HepG2 (cell line): Measurements from ENCODE around the gene CD34. TPM values are rescaled to one million over a fixed set of nuclear protein-coding genes. Genes with fewer than 3 reads are reported as not detected.

ENCODE experiments used
- ATAC-seq: fragments of 200-7000 bp; cut with Tn5 transposase; 3 replicates; pipeline ENCODE4 v1.9.1; 2020; ENCODE audit warnings: mild to moderate bottlenecking, moderate library complexity
- BruUV-seq: library from RNA; stranded (reverse); fragments of 400-500 nt; replicated peaks from 2 replicates; lab custom pipeline; 2021; lab: Mats Ljungman, UMichigan
- CTCF ChIA-PET: fragments of 300-600 bp; formaldehyde crosslinking; extraction: SDS; loops from one replicate; lab custom pipeline; 2021; ENCODE audit warnings: low total read pairs, inconsistent platforms, low intra/inter-chr PET ratio; lab: Yijun Ruan, JAX
- POLR2A ChIA-PET: fragments of 350-600 bp; sonication (Branson Sonifier 250); formaldehyde crosslinking; loops from one replicate; lab custom pipeline; 2020; ENCODE audit warnings: antibody characterized with exemption, inconsistent platforms; lab: Yijun Ruan, JAX
- DNase-seq: peaks from one replicate; pipeline ENCODE4 v3.0.0-alpha.2; 2015; ENCODE audit warnings: low spot score
- FAIRE-seq: peaks from 3 replicates; lab custom pipeline; 2011; peaks lifted over from hg19 to GRCh38; lab: Jason Lieb, UNC
- H2AFZ ChIP-seq: one replicate; pipeline ENCODE4 v1.6.1; 2011; ENCODE audit warnings: low read length, inconsistent platforms
- H3K27ac ChIP-seq: fragments of 300-600 bp; 3 replicates; pipeline ENCODE4 v1.8.0; 2011; ENCODE audit warnings: mixed run types, mild to moderate bottlenecking, mixed read lengths, low read length, inconsistent platforms; ENCODE audit not compliant: insufficient read depth; ENCODE audit errors: extremely low read length
- H3K27me3 ChIP-seq, 2 experiments: fragments of 200-600 bp in 1 of 2; 2 replicates in 1 of 2; 3 replicates in 1 of 2; pipeline versions ENCODE4 v1.6.0 to v1.8.0; 2011; ENCODE audit warnings: low read length in 2 of 2, mild to moderate bottlenecking in 2 of 2, moderate library complexity in 2 of 2, inconsistent platforms in 1 of 2; ENCODE audit not compliant: insufficient read depth in 2 of 2, control insufficient read depth in 1 of 2
- H3K36me3 ChIP-seq, 2 experiments: fragments of 200-600 bp in 1 of 2; replicated peaks in 1 of 2; 2 replicates in 1 of 2; 3 replicates in 1 of 2; pipeline versions ENCODE4 v1.5.1 to v1.8.0; 2011; ENCODE audit warnings: low read length in 2 of 2, inconsistent platforms in 1 of 2; ENCODE audit not compliant: insufficient read depth in 2 of 2, control insufficient read depth in 1 of 2
- H3K4me1 ChIP-seq: 2 replicates; pipeline ENCODE4 v1.5.1; 2012; ENCODE audit warnings: low read length, inconsistent platforms; ENCODE audit not compliant: insufficient read depth
- H3K4me2 ChIP-seq: 2 replicates; pipeline ENCODE4 v1.6.0; 2011; ENCODE audit warnings: low read depth, low read length, inconsistent platforms
- H3K4me3 ChIP-seq, 3 experiments: fragments of 200-600 bp in 1 of 3; sonication (generic), shearing (Covaris generic) in 1 of 3; replicated peaks in 1 of 3; 2 replicates each; pipeline ENCODE4 v1.5.1; 2011 to 2016; ENCODE audit warnings: low read length in 3 of 3, inconsistent platforms in 2 of 3, low read depth in 2 of 3, mild to moderate bottlenecking in 2 of 3, control low read depth in 1 of 3, mixed read lengths in 1 of 3; ENCODE audit not compliant: insufficient read depth in 1 of 3
- H3K79me2 ChIP-seq: one replicate; pipeline ENCODE4 v1.6.1; 2011; ENCODE audit warnings: low read length, inconsistent platforms; ENCODE audit not compliant: insufficient read depth
- H3K9ac ChIP-seq: 2 replicates; pipeline ENCODE4 v1.6.0; 2011; ENCODE audit warnings: mild to moderate bottlenecking, low read depth, low read length, inconsistent platforms; ENCODE audit not compliant: insufficient read depth
- H3K9me3 ChIP-seq: 2 replicates; pipeline ENCODE4 v1.5.1; 2012; ENCODE audit warnings: mild to moderate bottlenecking, low read length
- H4K20me1 ChIP-seq: 2 replicates; pipeline ENCODE4 v1.6.0; 2011; ENCODE audit warnings: inconsistent platforms, mild to moderate bottlenecking, low read length, moderate library complexity; ENCODE audit not compliant: insufficient read depth
- DR1 ChIP-seq: sonication (generic); formaldehyde crosslinking; IDR thresholded peaks from 2 replicates; pipeline ENCODE4 v1.8.0; 2021; ENCODE audit warnings: mild to moderate bottlenecking, missing genetic modification reagents, inconsistent platforms
- FLYWCH1 ChIP-seq: sonication (generic); formaldehyde crosslinking; IDR thresholded peaks from 2 replicates; pipeline ENCODE4 v1.8.1; 2023; ENCODE audit warnings: mild to moderate bottlenecking, missing genetic modification reagents
- GABPB1 ChIP-seq: IDR thresholded peaks from 2 replicates; pipeline ENCODE4 v1.6.1; 2016; ENCODE audit warnings: mild to moderate bottlenecking, missing genetic modification reagents, moderate library complexity, missing compliant biosample characterization
- GTF3A ChIP-seq: sonication (generic); formaldehyde crosslinking; conservative IDR thresholded peaks from 2 replicates; pipeline ENCODE4 v1.4.0; 2020; ENCODE audit warnings: mild to moderate bottlenecking, missing genetic modification reagents
- IRF9 ChIP-seq: sonication (generic); formaldehyde crosslinking; IDR thresholded peaks from 2 replicates; pipeline ENCODE4 v1.8.0; 2022; ENCODE audit warnings: missing genetic modification reagents, mild to moderate bottlenecking, borderline replicate concordance
- KAT7 ChIP-seq: IDR thresholded peaks from 2 replicates; pipeline ENCODE4 v1.6.1; 2018; ENCODE audit warnings: borderline replicate concordance, missing compliant biosample characterization
- KLF11 ChIP-seq: IDR thresholded peaks from 2 replicates; pipeline ENCODE4 v1.6.1; 2016; ENCODE audit warnings: missing compliant biosample characterization
- MIXL1 ChIP-seq: IDR thresholded peaks from 2 replicates; pipeline ENCODE4 v1.6.1; 2016
- MTA3 ChIP-seq: sonication (generic); formaldehyde crosslinking; IDR thresholded peaks from 2 replicates; pipeline ENCODE4 v1.4.0; 2020; ENCODE audit warnings: missing genetic modification reagents
- RXRB ChIP-seq: IDR thresholded peaks from 2 replicates; pipeline ENCODE4 v1.6.1; 2016; ENCODE audit warnings: borderline replicate concordance, missing genetic modification reagents, missing compliant biosample characterization
- U2AF2 ChIP-seq: fragments of 200-400 bp; formaldehyde crosslinking; IDR thresholded peaks from 2 replicates; pipeline ENCODE4 v1.6.1; 2017; ENCODE audit warnings: low read depth, mild to moderate bottlenecking, low read length
- ZBTB3 ChIP-seq: sonication (generic); formaldehyde crosslinking; IDR thresholded peaks from 2 replicates; pipeline ENCODE4 v1.4.0; 2020; ENCODE audit warnings: low read depth, mild to moderate bottlenecking, moderate library complexity, missing genetic modification reagents, borderline replicate concordance
- ZFAT ChIP-seq: sonication (generic); formaldehyde crosslinking; conservative IDR thresholded peaks from 2 replicates; pipeline ENCODE4 v1.8.1; 2023; ENCODE audit warnings: missing genetic modification reagents, inconsistent platforms
- ZMYM4 ChIP-seq: sonication (generic); formaldehyde crosslinking; IDR thresholded peaks from 2 replicates; pipeline ENCODE4 v1.8.1; 2023; ENCODE audit warnings: mild to moderate bottlenecking, missing genetic modification reagents
- ZNF260 ChIP-seq: sonication (generic); formaldehyde crosslinking; IDR thresholded peaks from 2 replicates; pipeline ENCODE4 v1.4.0; 2020; ENCODE audit warnings: missing genetic modification reagents, low read depth, mild to moderate bottlenecking, borderline replicate concordance
- ZNF451 ChIP-seq: sonication (generic); formaldehyde crosslinking; IDR thresholded peaks from 2 replicates; pipeline ENCODE4 v1.5.0; 2020; ENCODE audit warnings: mild to moderate bottlenecking, missing genetic modification reagents
- ZNF460 ChIP-seq: sonication (generic); formaldehyde crosslinking; IDR thresholded peaks from 2 replicates; pipeline ENCODE4 v1.5.1; 2020; ENCODE audit warnings: missing genetic modification reagents, mild to moderate bottlenecking, borderline replicate concordance
- ZNF687 ChIP-seq: sonication (generic); formaldehyde crosslinking; IDR thresholded peaks from 2 replicates; pipeline ENCODE4 v1.5.1; 2020; ENCODE audit warnings: mild to moderate bottlenecking, missing genetic modification reagents, moderate library complexity
- ZNF782 ChIP-seq: sonication (generic); formaldehyde crosslinking; IDR thresholded peaks from 2 replicates; pipeline ENCODE4 v1.4.0; 2020; ENCODE audit warnings: missing genetic modification reagents, mild to moderate bottlenecking, borderline replicate concordance
- WGBS: methylation state at CpG from one replicate; pipeline ENCODE4 v1.1.6; 2017; ENCODE audit warnings: low lambda C conversion rate; 5-methylcytosine and 5-hydroxymethylcytosine counted together
- in situ Hi-C: cut with HindIII; loops from 2 replicates; pipeline ENCODE4 v1.10.0; 2017; ENCODE audit warnings: low pct_unique_long_range_greater_than_20kb; ENCODE audit not compliant: extremely low pct_ligation_motif_present
- intact Hi-C: fragments of 100-400 bp; cut with micrococcal nuclease; formaldehyde crosslinking; loops from one replicate; pipeline ENCODE4 v1.10.0; 2022; ENCODE audit not compliant: unreplicated experiment
- polyA plus RNA-seq, 8 experiments: library from polyadenylated mRNA; depleted of rRNA in 3 of 8; stranded (reverse) in 7 of 8; unstranded in 1 of 8; fragments of >200 nt; fragmentation: Illumina TruSeq in 4 of 8; extraction: Trizol in 4 of 8; gene quantifications; 2 replicates each; pipeline versions ENCODE4 v1.2.1 to v1.2.3, GENCODE V29; 2011 to 2016; ENCODE audit warnings: low read depth in 4 of 8, missing spikeins in 1 of 8, mixed read lengths in 1 of 8; ENCODE audit not compliant: insufficient read depth in 1 of 8
- total RNA-seq, 5 experiments: library from RNA; depleted of rRNA; stranded (reverse); fragments of >200 nt; fragmentation: Illumina TruSeq; extraction: Trizol; gene quantifications; 2 replicates each; pipeline ENCODE4 v1.2.3, GENCODE V29; 2016; ENCODE audit warnings: low read depth in 1 of 5

The CD34 gene
- total and polyA plus RNA-seq, 2 of the 13 experiments (the other 11 are each of a cell fraction or from before 2014, with no cell fraction given) = not detected

- no peak for TF ChIP-seq ZNF687 (CRISPR knock-in tag)
- no peak for TF ChIP-seq MTA3 (CRISPR knock-in tag)
- no peak for TF ChIP-seq GTF3A (CRISPR knock-in tag)
- TF ChIP-seq ZNF460 (CRISPR knock-in tag) = no peak
- no peak for TF ChIP-seq ZNF782 (CRISPR knock-in tag)
- TF ChIP-seq ZNF451 = no peak
- no peak for TF ChIP-seq ZNF260 (CRISPR knock-in tag)
Measured at GRCh38 chr1:207959910-207960309, 49.0 kb upstream of the CD34 start (continued).

GRCh38 chr1:207959141-207959825 is 48.4 kb upstream of the CD34 start:
- POLR2A ChIA-PET = no interaction called here
- TF ChIP-seq U2AF2 (no peak), KAT7 (CRISPR knock-in tag) (no peak), KLF11 (CRISPR knock-in tag) (no peak), DR1 (CRISPR knock-in tag) (no peak), ZFAT (CRISPR knock-in tag) (no peak), RXRB (CRISPR knock-in tag) (no peak), MIXL1 (CRISPR knock-in tag) (no peak), GABPB1 (CRISPR knock-in tag) (no peak), ZBTB3 (CRISPR knock-in tag) (no peak), FLYWCH1 (CRISPR knock-in tag) (no peak), IRF9 (no peak), ZMYM4 (CRISPR knock-in tag) (no peak)

More at GRCh38 chr1:207959141-207959825, 48.4 kb upstream of the CD34 start:
- Histone ChIP-seq H3K27me3 (peaks cover 1 to 59% of the 10 kb centered on the region in 2 experiments; a peak in 4 of 5 replicates), H3K9me3 (no peaks in the 10 kb centered on the region), H3K4me2 (peak overlapping the region; percentile 20; the same call in 1 of the 2 replicates), H3K27ac (no peak overlapping the region), H3K9ac (no peak overlapping the region), H3K4me1 (peaks cover 11% of the 10 kb centered on the region), H2AFZ (no peak overlapping the region), H4K20me1 (no peaks in the 10 kb centered on the region), H3K4me3 (no peak overlapping the region; a peak in 1 of 6 replicates), H3K79me2 (no peaks in the 10 kb centered on the region), H3K36me3 (no peaks in the 10 kb centered on the region)
- ATAC-seq (no peak), FAIRE-seq (no peak), DNase-seq (no peak)
- BruUV-seq = no TSS peak
- intact Hi-C loops = no loop called here
- CTCF ChIA-PET = no interaction called here
- 98% methylated on average over 14 of the region's 76 CpGs for WGBS
- in situ Hi-C loops = no loop called here
